Neural progenitor cell (in vitro differentiated cells): ENCODE measurements around the gene MOGAT3. TPM values are rescaled to one million over a fixed set of nuclear protein-coding genes. Genes with fewer than 3 reads are reported as not detected.
A peak's percentile ranks its signal among the peaks of the same experiment; 100 is the strongest.

ENCODE experiments used
- DNase-seq: peaks from one replicate; pipeline ENCODE4 v3.0.0-alpha.2; 2016; ENCODE audit warnings: low spot score
- H2AFZ ChIP-seq: fragments of 200-600 bp; sonication (generic); replicated peaks from 2 replicates; pipeline ENCODE4 v1.6.1; 2016; ENCODE audit warnings: antibody characterized with exemption
- H3F3A ChIP-seq: fragments of 200-600 bp; sonication (generic); 2 replicates; pipeline ENCODE4 v1.6.1; 2016; ENCODE audit warnings: antibody characterized with exemption, low read depth
- H3K27ac ChIP-seq: fragments of 200-600 bp; sonication (generic); 2 replicates; pipeline ENCODE4 v1.5.1; 2016; ENCODE audit warnings: mild to moderate bottlenecking
- H3K27me3 ChIP-seq: fragments of 200-600 bp; sonication (generic); 2 replicates; pipeline ENCODE4 v1.6.1; 2016; ENCODE audit warnings: mild to moderate bottlenecking, moderate library complexity
- H3K36me3 ChIP-seq: fragments of 200-600 bp; sonication (generic); 2 replicates; pipeline ENCODE4 v1.5.1; 2016
- H3K4me1 ChIP-seq: fragments of 200-600 bp; sonication (generic); 2 replicates; pipeline ENCODE4 v1.6.1; 2016; ENCODE audit warnings: mixed run types
- H3K4me2 ChIP-seq: fragments of 200-600 bp; sonication (generic); 2 replicates; pipeline ENCODE4 v1.6.1; 2016
- H3K4me3 ChIP-seq: fragments of 200-600 bp; sonication (generic); 2 replicates; pipeline ENCODE4 v1.5.1; 2016
- H3K79me2 ChIP-seq: fragments of 200-600 bp; sonication (generic); 2 replicates; pipeline ENCODE4 v1.6.1; 2016; ENCODE audit warnings: low read depth
- H3K9ac ChIP-seq: fragments of 200-600 bp; sonication (generic); 2 replicates; pipeline ENCODE4 v1.6.1; 2016
- H3K9me3 ChIP-seq: fragments of 200-600 bp; sonication (generic); 2 replicates; pipeline ENCODE4 v1.5.1; 2016; ENCODE audit warnings: low read depth
- H4K20me1 ChIP-seq: fragments of 200-600 bp; sonication (generic); 2 replicates; pipeline ENCODE4 v1.6.1; 2016; ENCODE audit warnings: low read depth
- H3K27ac Mint-ChIP-seq: 3 replicates; pipeline ENCODE4 v1.8.0; 2021; ENCODE audit warnings: mixed read lengths
- H3K27me3 Mint-ChIP-seq: 2 replicates; pipeline ENCODE4 v1.8.0; 2022; ENCODE audit warnings: low read depth, mild to moderate bottlenecking, inconsistent platforms, moderate library complexity, mixed read lengths; ENCODE audit not compliant: insufficient read depth
- H3K36me3 Mint-ChIP-seq: 3 replicates; pipeline ENCODE4 v1.8.0; 2021; ENCODE audit warnings: mixed read lengths
- H3K4me1 Mint-ChIP-seq: 3 replicates; pipeline ENCODE4 v1.8.0; 2021; ENCODE audit warnings: mixed read lengths
- H3K4me3 Mint-ChIP-seq: 3 replicates; pipeline ENCODE4 v1.8.0; 2021; ENCODE audit warnings: mild to moderate bottlenecking, moderate library complexity, mixed read lengths
- H3K9me3 Mint-ChIP-seq: 3 replicates; pipeline ENCODE4 v1.8.0; 2020; ENCODE audit warnings: mixed read lengths
- CTCF ChIP-seq: fragments of 200-600 bp; sonication (generic); IDR thresholded peaks from 2 replicates; pipeline ENCODE4 v1.5.1; 2017; ENCODE audit warnings: antibody characterized with exemption, mild to moderate bottlenecking
- EZH2 ChIP-seq: fragments of 200-600 bp; sonication (generic); IDR thresholded peaks from 2 replicates; pipeline ENCODE4 v1.6.1; 2017; ENCODE audit warnings: antibody characterized with exemption, mild to moderate bottlenecking, moderate library complexity
- EZH2phosphoT487 ChIP-seq: fragments of 200-600 bp; sonication (generic); IDR thresholded peaks from 2 replicates; pipeline ENCODE4 v1.6.1; 2017; ENCODE audit warnings: antibody characterized with exemption
- total RNA-seq: library from RNA; depleted of rRNA; stranded (reverse); fragments of >200 nt; gene quantifications from 2 replicates; pipeline ENCODE4 v1.2.3, GENCODE V29; 2015; ENCODE audit warnings: low replicate concordance

Gene MOGAT3
- total RNA-seq, 1 donor from 2014 or later = not detected

- Histone ChIP-seq H3K27ac (no peak overlapping the region), H2AFZ (peak overlapping the region; percentile 92), H3K36me3 (no peaks in the 10 kb centered on the region), H4K20me1 (no peaks in the 10 kb centered on the region), H3K79me2 (peaks cover 34% of the 10 kb centered on the region), H3K4me2 (peak overlapping the region; percentile 99), H3K9me3 (no peaks in the 10 kb centered on the region), H3K4me3 (peak overlapping the region; percentile 91), H3F3A (peaks cover 12% of the 10 kb centered on the region), H3K4me1 (peaks cover 8% of the 10 kb centered on the region), H3K27me3 (no peaks in the 10 kb centered on the region), H3K9ac (peak overlapping the region; percentile 28)
- peak; percentile 59 for DNase-seq
- H3K4me3 Mint-ChIP-seq = peak overlapping the region; percentile 98
- TF ChIP-seq EZH2phosphoT487 = no peak
- TF ChIP-seq EZH2 = no peak
- no peak for TF ChIP-seq CTCF
- H3K4me1 Mint-ChIP-seq = peaks cover 28% of the 10 kb centered on the region
- no peaks in the 10 kb centered on the region for H3K36me3 Mint-ChIP-seq
- peaks cover 16% of the 10 kb centered on the region for H3K27me3 Mint-ChIP-seq
- peak overlapping the region; percentile 88 for H3K27ac Mint-ChIP-seq
- no peaks in the 10 kb centered on the region for H3K9me3 Mint-ChIP-seq
Measured at GRCh38 chr7:101216860-101217387, 16.1 kb upstream of the MOGAT3 start.

GRCh38 chr7:101216001-101216859 lies 15.4 kb upstream of the MOGAT3 start:
- Histone ChIP-seq H3F3A (peaks cover 12% of the 10 kb centered on the region), H3K9me3 (no peaks in the 10 kb centered on the region), H3K4me1 (peaks cover 8% of the 10 kb centered on the region), H3K9ac (no peak overlapping the region), H2AFZ (peak overlapping the region; percentile 92), H4K20me1 (no peaks in the 10 kb centered on the region), H3K79me2 (peaks cover 29% of the 10 kb centered on the region), H3K27ac (no peak overlapping the region), H3K4me2 (peak overlapping the region; percentile 99), H3K27me3 (no peaks in the 10 kb centered on the region), H3K36me3 (no peaks in the 10 kb centered on the region), H3K4me3 (peak overlapping the region; percentile 91)
- peaks cover 28% of the 10 kb centered on the region for H3K4me1 Mint-ChIP-seq
- H3K27me3 Mint-ChIP-seq = peaks cover 12% of the 10 kb centered on the region
- no peaks in the 10 kb centered on the region for H3K36me3 Mint-ChIP-seq
- H3K9me3 Mint-ChIP-seq = no peaks in the 10 kb centered on the region
- TF ChIP-seq EZH2 = no peak
- TF ChIP-seq EZH2phosphoT487 = no peak
- no peak for TF ChIP-seq CTCF
- peak overlapping the region; percentile 98 for H3K4me3 Mint-ChIP-seq
- no peak for DNase-seq
- H3K27ac Mint-ChIP-seq = peak overlapping the region; percentile 88

GRCh38 chr7:101212014-101212413 lies 11.2 kb upstream of the MOGAT3 start:
- Mint-ChIP-seq H3K36me3 (peaks cover 2% of the 10 kb centered on the region), H3K4me1 (peaks cover 14% of the 10 kb centered on the region), H3K4me3 (no peak overlapping the region), H3K27ac (no peak overlapping the region), H3K9me3 (no peaks in the 10 kb centered on the region), H3K27me3 (peaks cover 5% of the 10 kb centered on the region)
- Histone ChIP-seq H3K4me2 (no peak overlapping the region), H3K9me3 (no peaks in the 10 kb centered on the region), H3K4me1 (no peaks in the 10 kb centered on the region), H3K27me3 (no peaks in the 10 kb centered on the region), H3F3A (peaks cover 3% of the 10 kb centered on the region), H2AFZ (no peak overlapping the region), H3K36me3 (no peaks in the 10 kb centered on the region), H3K4me3 (no peak overlapping the region), H4K20me1 (no peaks in the 10 kb centered on the region), H3K79me2 (no peaks in the 10 kb centered on the region), H3K27ac (no peak overlapping the region), H3K9ac (no peak overlapping the region)
- TF ChIP-seq EZH2phosphoT487 = no peak
- TF ChIP-seq CTCF = no peak
- no peak for TF ChIP-seq EZH2
- no peak for DNase-seq
